ENCODE data around the gene LONP2.
"Not testable (repeated sequence)": the region's sequence is repeated elsewhere in the genome, so short reads cannot be mapped to it uniquely, and the experiment has no call there.

LONP2 gene

DNA sequence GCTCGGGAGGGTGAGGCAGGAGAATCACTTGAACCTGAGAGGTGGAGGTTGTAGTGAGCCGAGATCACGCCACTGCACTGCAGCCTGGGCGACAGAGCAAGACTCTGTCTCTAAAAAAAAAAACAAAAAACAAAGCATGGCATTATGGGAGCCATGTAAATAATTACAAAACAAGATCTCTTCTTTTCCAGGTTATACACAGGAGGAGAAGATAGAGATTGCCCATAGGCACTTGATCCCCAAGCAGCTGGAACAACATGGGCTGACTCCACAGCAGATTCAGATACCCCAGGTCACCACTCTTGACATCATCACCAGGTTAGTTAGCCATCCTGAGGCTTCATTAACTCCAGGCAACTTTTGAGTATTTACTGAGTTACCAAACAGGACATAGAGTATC, 55.4 kb downstream of the LONP2 start:
- TF ChIP-seq, protein P1, sequence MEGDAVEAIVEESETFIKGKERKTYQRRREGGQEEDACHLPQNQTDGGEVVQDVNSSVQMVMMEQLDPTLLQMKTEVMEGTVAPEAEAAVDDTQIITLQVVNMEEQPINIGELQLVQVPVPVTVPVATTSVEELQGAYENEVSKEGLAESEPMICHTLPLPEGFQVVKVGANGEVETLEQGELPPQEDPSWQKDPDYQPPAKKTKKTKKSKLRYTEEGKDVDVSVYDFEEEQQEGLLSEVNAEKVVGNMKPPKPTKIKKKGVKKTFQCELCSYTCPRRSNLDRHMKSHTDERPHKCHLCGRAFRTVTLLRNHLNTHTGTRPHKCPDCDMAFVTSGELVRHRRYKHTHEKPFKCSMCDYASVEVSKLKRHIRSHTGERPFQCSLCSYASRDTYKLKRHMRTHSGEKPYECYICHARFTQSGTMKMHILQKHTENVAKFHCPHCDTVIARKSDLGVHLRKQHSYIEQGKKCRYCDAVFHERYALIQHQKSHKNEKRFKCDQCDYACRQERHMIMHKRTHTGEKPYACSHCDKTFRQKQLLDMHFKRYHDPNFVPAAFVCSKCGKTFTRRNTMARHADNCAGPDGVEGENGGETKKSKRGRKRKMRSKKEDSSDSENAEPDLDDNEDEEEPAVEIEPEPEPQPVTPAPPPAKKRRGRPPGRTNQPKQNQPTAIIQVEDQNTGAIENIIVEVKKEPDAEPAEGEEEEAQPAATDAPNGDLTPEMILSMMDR (IDR thresholded peaks at IDR 0.05; ENCODE audit: low read depth, low read length) = no peak
- H3K4me3 ChIP-seq (ENCODE audit: low read depth, low read length) = no peak overlapping the region

DNA sequence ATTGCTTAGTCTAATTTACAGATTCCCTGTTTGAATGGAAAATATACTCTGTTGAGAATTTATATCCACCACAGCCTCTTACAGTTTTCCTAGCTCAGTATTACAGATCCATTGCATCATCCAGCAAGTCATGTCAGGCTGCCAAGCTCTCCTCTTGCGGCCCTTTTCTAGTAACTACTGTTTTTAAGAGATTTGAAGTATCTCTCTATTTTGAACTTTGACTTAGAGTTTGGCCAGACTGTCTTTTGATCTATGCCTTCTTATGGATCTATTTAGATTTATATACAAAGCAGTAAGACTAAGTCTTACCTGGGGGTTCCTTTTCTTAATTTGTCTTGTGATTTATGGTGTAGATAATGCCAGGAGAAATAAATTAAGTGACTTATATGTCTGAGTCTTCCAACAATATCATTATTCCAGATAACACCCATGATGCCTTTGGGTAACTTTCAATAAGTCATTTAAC, 56.3 kb downstream of the LONP2 start:
- TF ChIP-seq, protein P1 (IDR thresholded peaks at IDR 0.05; ENCODE audit: low read depth, low read length) = no peak
- no peak overlapping the region for H3K4me3 ChIP-seq (ENCODE audit: low read depth, low read length)

DNA sequence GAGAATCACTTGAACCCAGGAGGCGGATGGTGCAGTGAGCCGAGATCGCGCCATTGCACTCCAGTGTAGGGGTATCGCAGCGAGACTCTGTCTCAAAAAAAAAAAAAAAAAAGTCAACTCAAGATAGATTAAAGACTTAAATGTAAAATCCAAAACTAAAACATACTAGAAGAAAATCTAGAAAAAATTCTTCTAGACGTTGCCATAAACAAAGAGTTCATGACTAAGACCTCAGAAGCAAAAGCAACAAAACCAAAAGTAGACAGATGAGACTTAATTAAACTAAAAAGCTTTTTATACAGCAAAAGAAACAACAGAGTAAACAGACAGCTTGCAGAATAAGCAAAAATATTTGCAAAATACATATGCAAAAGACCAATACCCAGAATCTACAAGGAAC, 64.4 kb downstream of the LONP2 start:
- TF ChIP-seq, protein P1 (IDR thresholded peaks at IDR 0.05; ENCODE audit: low read depth, low read length) = no peak
- no peak overlapping the region for H3K4me3 ChIP-seq (ENCODE audit: low read depth, low read length)

DNA sequence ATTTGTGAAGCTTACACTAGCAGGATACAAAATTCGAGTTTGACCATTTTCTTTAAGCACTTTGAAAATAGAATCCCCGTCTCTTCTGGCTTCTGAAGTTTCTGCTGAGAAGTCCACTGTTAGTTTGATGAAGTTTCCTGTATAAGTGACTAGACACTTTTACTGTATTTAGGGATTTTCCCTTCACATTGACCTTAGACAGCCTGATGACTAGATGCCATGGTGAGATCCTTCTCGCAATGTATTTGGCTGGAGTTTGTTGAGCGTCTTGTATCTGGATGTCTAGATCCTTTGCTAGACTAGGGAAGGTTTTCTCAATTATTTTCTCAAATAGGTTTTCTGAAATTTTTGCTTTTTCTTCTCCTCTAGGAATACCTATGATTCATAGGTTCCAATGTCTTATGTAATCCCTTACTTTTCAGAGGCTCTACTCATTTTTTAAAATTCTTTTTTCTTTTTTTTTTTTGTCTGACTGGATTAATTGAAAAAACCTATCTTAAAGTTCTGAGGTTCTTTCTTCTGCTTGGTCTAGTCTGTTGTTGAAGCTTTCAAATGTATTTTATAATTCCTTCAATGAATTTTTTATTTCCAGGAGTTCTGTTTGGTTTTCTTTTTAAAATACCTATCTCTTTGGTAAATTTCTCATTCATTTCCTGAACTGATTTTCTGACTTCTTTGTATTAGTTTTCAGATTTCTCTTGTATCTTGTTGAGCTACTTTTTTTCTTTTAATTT, 67.0 kb downstream of the LONP2 start:
- TF ChIP-seq, protein P1 (IDR thresholded peaks at IDR 0.05; ENCODE audit: low read depth, low read length) = no peak

DNA sequence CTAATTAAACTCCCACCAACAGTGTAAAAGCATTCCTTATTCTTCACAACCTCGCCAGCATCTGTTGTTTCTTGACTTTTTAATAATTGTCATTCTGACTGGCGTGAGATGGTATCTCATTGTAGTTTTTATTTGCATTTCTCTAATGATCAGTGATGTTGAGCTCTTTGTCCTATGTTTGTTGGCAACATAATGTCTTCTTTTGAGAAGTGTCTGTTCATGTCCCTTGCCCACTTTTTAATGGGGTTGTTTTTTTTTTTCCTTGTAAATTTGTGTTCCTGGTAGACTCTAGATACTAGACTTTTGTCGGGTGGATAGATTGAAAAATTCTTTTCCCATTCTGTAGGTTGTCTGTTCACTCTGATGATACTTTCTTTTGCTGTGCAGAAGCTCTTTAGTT, 69.8 kb downstream of the LONP2 start:
- H3K4me3 ChIP-seq (ENCODE audit: low read depth, low read length) = not testable (repeated sequence)

More for the DNA sequence above, 67.0 kb downstream of the LONP2 start:
- no peak overlapping the region for H3K4me3 ChIP-seq (ENCODE audit: low read depth, low read length)

DNA sequence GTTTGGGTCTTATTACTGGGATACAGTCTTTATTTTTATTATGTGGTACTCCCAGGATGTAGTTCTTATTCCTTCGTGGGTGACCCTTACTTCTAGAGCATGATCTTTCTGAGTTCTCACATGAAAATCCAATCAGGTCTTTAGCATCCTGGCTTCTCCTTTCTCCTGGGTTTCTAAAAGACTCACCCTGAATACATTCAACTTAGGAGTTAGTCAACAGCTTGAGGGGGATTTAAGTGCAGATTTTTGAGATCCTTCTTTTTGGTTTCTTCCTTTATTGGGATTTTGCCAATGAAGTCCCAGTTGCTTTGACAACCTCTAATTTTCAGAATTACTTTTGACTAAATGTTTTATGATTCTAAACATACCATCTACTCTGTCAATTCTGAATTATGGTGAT, 72.9 kb downstream of the LONP2 start:
- TF ChIP-seq, protein P1 (IDR thresholded peaks at IDR 0.05; ENCODE audit: low read depth, low read length) = no peak
- H3K4me3 ChIP-seq (ENCODE audit: low read depth, low read length) = no peak overlapping the region

DNA sequence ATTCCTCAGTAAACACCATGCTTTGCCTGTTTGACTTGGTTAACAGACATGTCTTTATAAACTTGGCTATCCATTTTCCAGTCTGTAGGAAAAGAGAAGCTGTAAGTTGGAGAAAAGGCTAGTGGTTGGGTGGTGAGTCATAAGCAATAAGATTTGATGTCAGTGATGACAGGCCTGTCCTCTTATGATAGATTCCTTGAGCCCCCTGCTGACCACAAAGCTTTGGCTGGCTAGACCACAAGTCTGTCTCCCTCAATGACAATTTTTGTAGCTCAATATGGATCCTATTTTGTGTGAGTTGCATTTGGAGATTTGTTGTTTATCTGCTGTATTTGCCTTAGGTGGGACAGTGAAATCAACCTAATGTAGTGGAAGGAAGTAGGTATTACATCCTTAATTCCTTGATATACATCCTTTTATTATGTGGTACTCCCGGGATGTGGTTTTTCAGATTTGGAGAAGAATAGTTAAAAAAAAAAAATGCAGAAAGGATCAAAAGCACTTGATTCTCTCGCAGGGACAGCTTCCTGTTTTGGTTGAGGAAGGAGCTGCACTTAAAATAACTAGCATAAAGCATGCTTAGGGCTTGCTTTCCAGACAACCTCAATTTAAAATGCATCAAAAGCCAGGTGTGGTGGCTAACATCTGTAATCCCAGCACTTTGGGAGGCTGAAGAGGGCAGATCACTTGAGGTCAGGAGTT, 73.7 kb downstream of the LONP2 start:
- TF ChIP-seq, protein P1 (IDR thresholded peaks at IDR 0.05; ENCODE audit: low read depth, low read length) = no peak
- no peak overlapping the region for H3K4me3 ChIP-seq (ENCODE audit: low read depth, low read length)
